HG02938 (cell line): Measurements from ENCODE around the gene RAD51B.

ENCODE experiments used
- ATAC-seq: cut with Tn5 transposase; IDR thresholded peaks from one replicate; pipeline ENCODE4 v1.9.1; 2021; ENCODE audit warnings: mild to moderate bottlenecking, moderate library complexity; ENCODE audit not compliant: unreplicated experiment

The RAD51B gene

GRCh38 chr14:68593806-68594536 is 774.4 kb downstream of the RAD51B start:
- no peak for ATAC-seq

GRCh38 chr14:68594737-68595380 is 775.3 kb downstream of the RAD51B start:
- ATAC-seq = no peak

GRCh38 chr14:68596211-68596610 is 776.6 kb downstream of the RAD51B start:
- ATAC-seq = no peak

- no peak for ATAC-seq
These were observed 777.1 kb downstream of the RAD51B start for GRCh38 chr14:68596701-68597100.

DNA sequence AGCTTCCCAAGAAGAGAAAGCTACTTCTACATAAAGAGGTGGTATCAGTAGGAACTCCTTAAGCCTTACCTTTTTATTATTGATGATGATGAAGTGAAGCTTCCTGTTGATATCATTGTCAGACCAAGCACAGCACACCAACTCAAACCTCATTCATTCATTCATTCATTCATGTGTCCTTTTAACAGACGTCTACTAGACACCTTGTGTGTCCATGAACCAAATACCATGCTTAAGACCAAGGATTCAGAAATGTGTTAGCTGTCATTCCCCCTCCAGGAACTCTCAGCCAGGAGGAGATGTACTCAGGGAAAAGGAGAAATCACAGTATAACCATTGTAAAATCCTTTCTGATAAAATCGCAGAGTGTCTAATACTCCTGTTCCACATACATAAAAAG is 778.5 kb downstream of the RAD51B start:
- no peak for ATAC-seq

DNA sequence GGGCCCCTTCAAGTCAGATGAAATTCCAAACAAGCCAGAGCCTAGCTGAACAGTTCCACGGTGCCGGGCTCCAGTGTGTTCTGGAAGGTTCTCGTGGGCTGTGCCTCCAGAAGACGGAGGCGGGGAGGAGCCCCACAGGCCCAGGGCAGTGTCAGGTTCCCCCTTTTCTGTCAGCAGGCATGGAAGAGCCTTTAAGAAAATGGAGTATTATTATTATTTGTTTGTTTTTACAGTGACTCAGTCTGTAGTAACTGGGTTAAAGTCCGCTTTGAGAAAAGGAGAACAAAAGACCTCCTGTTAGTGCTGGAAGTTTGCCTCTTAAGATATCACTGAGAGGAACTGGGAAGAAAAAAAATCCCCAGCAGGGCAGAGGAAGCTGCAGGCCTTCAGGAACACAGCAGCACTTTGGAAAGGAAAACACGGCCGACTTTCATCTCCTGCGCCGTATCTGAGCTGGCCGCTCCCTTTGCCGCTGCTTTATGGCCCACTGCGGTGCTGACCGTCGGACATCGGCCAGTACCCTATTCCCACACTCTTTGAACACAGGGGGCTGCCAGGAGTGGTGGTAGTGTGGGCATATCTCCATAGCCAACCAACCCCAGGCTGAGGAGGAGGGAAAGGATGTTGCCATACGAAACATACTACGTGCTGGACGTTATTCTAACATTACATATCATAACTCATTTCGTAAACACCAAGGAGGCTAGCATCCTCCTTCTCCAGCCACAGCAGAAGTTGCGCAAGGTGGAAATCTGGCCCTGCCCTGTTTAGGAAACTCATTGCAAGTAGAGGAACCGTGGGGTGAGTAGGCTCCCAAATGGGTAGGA is 779.3 kb downstream of the RAD51B start:
- no peak for ATAC-seq

GRCh38 chr14:68599896-68600610 is 780.5 kb downstream of the RAD51B start:
- ATAC-seq = no peak

DNA sequence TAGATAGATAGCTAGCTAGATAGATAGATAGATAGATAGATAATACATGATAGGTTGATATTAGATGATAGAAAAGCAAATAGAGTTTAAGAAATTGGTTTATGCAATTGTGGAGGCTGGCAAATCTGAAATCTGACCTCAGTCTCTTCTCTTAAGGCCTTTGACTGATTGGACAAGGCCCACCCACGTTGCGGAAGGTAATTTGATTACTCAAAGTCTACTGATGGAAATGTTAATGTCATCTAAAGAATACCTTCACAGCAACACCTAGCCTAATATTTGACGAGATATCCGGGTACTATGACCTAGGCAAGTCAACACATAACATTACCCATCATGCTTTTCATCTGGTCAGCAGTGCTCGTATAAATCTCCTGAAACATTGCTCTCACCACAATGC is 782.9 kb downstream of the RAD51B start:
- no peak for ATAC-seq

GRCh38 chr14:68603533-68604360 is 784.2 kb downstream of the RAD51B start:
- ATAC-seq = no peak

- ATAC-seq = no peak
These were observed 784.8 kb downstream of the RAD51B start for GRCh38 chr14:68604361-68604730.

- ATAC-seq = no peak
These were observed 785.2 kb downstream of the RAD51B start for GRCh38 chr14:68604822-68605221.

DNA sequence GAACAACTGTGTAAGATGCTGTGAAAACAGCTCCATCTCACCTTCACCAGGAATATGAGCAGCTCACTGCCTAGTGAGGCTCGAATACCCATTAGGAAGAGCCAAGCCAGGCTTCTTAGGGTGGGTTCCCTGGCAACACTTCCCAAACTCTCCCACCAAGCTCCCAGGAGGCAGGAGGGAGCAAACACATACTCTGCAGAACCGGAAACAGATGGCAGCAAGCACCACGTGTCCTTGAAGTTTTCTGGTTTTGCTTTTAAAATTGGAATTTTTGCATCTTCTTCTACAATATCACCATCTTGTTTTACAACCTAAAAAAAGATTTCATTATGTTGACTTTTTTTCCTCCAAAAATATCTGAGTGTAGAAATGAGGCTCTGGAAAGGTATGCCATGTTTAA is 786.6 kb downstream of the RAD51B start:
- no peak for ATAC-seq

GRCh38 chr14:68606644-68607043 is 787.1 kb downstream of the RAD51B start:
- ATAC-seq = no peak

DNA sequence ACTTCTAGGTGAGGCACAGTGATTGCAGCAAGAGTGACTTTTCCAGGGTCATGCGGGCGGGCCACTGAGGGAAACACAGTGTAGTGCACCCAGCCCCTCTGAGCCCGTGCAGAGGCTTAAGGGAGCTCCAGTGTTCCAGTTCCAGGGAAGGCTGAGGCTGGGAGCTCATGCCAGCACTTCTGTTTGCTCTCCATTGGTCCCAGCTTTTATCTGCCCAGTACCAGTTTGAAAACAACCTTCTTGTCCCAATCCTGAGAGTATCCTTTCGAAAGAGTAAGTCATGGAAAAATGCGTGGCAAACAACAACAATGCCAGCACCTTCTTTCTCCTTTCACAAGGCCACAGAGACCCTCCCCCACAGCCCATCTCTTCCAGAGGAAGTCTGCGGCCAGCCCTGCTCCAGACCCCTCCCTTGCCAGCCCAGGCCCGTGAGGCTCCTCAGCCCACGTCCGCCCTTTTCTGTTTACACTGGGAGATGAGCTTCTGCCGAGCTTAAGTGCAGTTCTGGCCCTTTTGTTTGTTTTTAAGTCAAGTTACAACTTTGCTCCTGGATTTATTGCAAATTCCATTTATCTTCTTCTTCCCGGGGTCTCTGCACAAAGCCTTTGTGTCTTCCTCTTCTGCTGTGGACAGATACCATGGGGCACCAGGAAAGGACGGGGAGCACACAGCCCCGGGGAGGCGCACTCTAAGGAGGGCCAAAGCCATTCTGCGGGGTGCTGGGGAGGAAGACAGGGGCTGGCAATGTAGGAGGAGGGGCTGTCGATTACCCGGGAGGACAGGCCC is 787.7 kb downstream of the RAD51B start:
- no peak for ATAC-seq

- ATAC-seq = no peak
These were observed 788.4 kb downstream of the RAD51B start for GRCh38 chr14:68607867-68608573.

DNA sequence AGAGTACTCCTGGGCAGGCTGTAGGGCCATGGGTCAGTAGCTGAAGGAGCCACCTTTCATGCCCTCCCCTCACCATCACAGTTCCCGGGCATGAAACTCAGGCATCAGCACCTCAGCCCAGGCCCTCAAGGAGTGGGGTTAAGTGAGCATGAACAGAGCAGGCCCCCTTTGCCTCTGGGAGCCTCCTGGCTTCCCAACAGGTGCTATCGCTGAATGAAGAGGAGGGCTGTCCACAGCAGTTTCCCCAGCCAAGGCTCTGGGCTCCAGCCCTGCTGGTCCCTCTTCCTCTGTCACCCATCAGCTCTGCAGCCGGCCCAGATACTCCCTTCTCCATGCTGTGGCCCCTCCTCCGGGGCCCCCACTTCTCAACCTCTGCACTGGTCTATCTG is 789.0 kb downstream of the RAD51B start:
- ATAC-seq = no peak

DNA sequence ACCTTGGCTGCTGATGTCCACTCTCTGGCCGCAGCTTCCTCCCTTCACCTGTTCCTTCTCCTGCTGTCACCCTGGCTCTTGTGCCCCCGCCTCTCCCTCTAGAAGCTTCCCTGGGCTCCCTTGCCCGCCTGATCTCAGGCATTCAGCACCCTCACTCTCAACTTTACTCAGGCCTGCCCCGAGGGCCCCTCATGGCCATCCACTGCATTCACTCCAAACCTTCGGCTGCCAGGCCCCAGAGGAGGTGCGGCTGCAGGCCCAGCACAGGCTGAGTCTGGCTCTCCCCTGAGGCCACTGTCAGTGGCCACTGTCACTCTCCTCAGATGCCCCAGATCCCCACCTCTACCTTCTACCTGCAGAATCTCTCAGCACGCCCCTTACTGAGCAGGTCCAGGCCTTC is 789.4 kb downstream of the RAD51B start:
- no peak for ATAC-seq

GRCh38 chr14:68610251-68610793 is 790.7 kb downstream of the RAD51B start:
- ATAC-seq = no peak

DNA sequence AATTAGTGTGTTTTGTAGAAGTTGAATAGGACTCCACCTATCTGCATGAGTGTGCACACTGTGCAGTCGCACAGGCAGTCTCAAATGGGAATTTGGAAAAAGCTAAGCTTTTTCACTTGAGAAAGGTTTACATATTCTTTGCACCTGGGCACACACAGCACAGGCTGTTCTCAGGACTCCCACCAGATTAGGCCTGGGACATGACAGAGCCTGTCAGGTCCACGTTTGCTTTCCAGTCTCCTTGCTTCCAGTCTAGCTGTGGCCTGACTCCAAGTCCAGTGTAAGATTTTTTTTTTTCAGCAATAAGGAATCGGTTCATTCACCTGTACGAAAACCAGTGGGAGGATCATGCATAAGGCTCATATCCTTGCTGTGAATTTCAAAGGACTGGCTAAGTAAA is 792.0 kb downstream of the RAD51B start:
- no peak for ATAC-seq
